ENCODE measurements around the gene DUSP22. TPM values are rescaled to one million over a fixed set of nuclear protein-coding genes. Genes with fewer than 3 reads are reported as not detected.
A peak's percentile ranks its signal among the peaks of the same experiment; 100 is the strongest.

Gene DUSP22
- total RNA-seq, 3 donors from 2014 or later: 27.5 to 80.6 (median 29.1) TPM

- peak; percentile 15 for ATAC-seq
- Histone ChIP-seq H3K36me3 (ENCODE audit: low read depth) (no peaks in the 10 kb centered on the region), H3K4me3 (no peak overlapping the region), H3K4me1 (ENCODE audit: low read depth) (peaks cover 15% of the 10 kb centered on the region), H3K9me3 (peaks cover 7% of the 10 kb centered on the region)
- no peak for DNase-seq
- TF ChIP-seq CTCF (IDR thresholded peaks at IDR 0.05): no peak
- intact Hi-C loops (cut with DNase I, micrococcal nuclease): no loop called here
These were observed 38.7 kb downstream of the DUSP22 start for GRCh38 chr6:330948-331347.

DNA sequence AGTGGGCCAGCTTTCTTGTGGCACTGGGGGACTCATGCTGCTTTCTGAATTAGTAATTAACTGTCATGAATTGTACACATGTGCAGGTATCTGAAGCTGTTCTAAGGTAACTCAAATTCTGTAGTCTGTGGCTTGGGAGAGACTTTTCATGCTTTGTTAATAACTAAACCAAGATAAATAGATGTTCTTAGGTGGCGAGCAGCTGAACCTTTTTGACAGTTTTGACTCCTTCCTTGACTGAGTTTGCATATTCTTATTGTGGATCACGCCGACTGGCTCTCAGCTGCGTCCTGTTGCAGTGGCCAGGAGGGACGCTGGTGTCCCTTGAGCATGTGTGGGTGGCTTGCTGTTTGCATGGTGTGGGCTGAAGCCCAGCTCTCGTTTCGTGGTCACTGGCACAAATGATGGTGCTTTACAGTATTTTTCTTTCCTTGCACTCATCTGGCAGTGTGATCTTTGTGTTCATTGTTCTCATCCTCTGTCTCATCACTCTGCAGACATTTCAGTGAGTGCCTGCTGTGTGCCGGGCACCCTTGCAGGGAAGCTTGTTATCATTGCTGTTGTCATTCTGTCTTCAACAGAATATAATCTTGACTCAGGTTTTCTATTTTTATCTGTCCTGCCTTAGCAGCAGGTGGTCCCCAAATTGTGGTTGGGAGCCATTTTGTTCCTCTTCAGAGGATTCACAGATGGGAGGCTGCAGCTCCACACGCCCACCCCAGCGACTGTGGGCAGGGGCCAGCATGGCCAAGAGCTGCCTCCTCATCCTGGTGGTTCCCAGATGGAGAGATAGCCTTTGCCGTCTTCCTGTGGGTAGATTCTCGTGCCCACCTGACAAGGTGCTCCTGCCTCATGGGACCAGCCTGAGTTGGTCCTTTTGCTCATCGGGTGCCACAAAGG, 39.6 kb downstream of the DUSP22 start:
- ATAC-seq: peak; percentile 37
- Histone ChIP-seq H3K4me3 (no peak overlapping the region), H3K9me3 (peaks cover 7% of the 10 kb centered on the region), H3K4me1 (ENCODE audit: low read depth) (peaks cover 15% of the 10 kb centered on the region), H3K36me3 (ENCODE audit: low read depth) (no peaks in the 10 kb centered on the region)
- DNase-seq: no peak
- intact Hi-C loops (cut with DNase I, micrococcal nuclease): no loop called here
- peak; percentile 5 for TF ChIP-seq CTCF (IDR thresholded peaks at IDR 0.05)

DNA sequence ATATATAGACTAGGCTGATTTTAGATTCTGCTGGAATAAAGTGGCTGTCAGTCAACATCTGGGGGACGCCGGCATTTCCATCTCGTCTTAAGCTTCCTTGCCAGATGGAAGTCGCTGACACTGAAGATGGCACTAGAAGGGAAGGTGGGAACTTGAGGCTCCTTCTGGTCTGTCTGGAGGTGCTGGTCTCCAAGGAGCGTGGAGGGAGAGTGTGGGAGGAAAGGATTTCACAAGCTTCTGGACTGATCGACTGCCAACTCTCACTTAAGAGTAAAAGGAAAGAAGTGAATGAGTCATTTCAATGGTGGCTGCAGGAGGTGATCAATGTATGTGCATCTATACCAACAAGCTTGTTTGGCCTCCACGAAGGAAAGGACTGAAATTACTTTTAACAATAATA, 40.4 kb downstream of the DUSP22 start:
- ATAC-seq: no peak
- no peak for DNase-seq
- Histone ChIP-seq H3K4me1 (ENCODE audit: low read depth) (peaks cover 10% of the 10 kb centered on the region), H3K9me3 (peaks cover 7% of the 10 kb centered on the region), H3K36me3 (ENCODE audit: low read depth) (no peaks in the 10 kb centered on the region), H3K4me3 (no peak overlapping the region)
- no peak for TF ChIP-seq CTCF (IDR thresholded peaks at IDR 0.05)
- intact Hi-C loops (cut with DNase I, micrococcal nuclease): no loop called here

- intact Hi-C loops (cut with DNase I, micrococcal nuclease): no loop called here
- no peaks in the 10 kb centered on the region for H3K36me3 ChIP-seq (ENCODE audit: low read depth)
These were observed 41.2 kb downstream of the DUSP22 start for GRCh38 chr6:333379-334002.

More at GRCh38 chr6:333379-334002, 41.2 kb downstream of the DUSP22 start:
- peaks cover 10% of the 10 kb centered on the region for H3K4me1 ChIP-seq (ENCODE audit: low read depth)
- ATAC-seq: no peak
- TF ChIP-seq CTCF (IDR thresholded peaks at IDR 0.05): no peak
- DNase-seq: no peak
- no peak overlapping the region for H3K4me3 ChIP-seq
- peaks cover 7% of the 10 kb centered on the region for H3K9me3 ChIP-seq

Data from mucosa of descending colon (tissue), 3 donors.